Hippocampal formation (tissue), 2 donors: ENCODE data around the gene AUTS2.
A peak's percentile ranks its signal among the peaks of the same experiment; 100 is the strongest.
"Not testable (repeated sequence)": the region's sequence is repeated elsewhere in the genome, so short reads cannot be mapped to it uniquely, and the experiment has no call there.

Experiments used
- DNase-seq, 2 donors: peaks; one replicate each; lab custom pipeline; 2025; lab: John Stamatoyannopoulos, UW

The AUTS2 gene

DNA sequence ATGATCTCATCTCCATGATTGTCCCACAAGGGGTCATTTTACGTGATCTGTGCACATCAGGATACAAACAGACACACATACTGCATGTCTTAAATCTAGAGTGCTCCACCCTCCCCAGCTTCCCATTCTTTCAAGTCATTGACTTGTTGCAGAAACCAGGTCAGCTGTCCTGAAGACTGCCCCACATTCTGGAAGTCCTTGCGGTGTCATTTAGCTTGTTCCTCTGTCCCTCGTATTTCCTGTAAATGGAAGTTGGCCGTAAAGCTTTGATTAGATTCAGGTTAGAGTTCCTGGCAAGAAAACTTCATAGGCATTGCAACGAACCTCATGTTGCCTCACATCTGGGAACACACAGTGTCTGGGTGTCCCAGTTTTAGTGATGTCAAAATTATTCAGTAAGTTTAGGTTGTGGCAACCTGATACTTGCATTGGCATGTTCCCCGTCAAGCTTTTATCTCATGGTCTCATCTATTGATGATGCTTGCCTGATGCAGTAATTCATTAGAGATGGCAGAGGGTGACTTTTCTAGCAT, 1116.3 kb downstream of the AUTS2 start:
- no peak for DNase-seq

GRCh38 chr7:70717553-70718329, 1119.5 kb downstream of the AUTS2 start:
- DNase-seq, result no peak

DNA sequence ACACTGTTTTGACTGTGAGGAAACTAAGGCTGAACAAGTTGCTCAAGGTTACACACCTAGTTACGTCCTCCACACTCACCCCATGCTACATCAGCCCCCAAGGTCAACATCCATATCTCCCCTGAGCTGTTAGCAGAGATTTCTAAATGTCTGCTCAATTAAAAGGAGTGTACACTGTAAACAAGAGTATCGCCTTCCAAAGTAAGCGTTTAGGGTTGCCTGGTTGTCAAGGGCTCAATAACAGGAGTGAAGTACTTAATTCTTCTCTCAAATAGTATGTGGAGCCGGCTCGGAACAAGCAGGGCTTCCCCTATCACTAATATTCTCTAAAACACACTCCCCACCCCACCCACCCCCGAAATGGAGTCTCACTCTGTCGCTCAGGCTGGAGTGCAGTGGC, 1120.8 kb downstream of the AUTS2 start:
- DNase-seq, result no peak

- no peak for DNase-seq
Measured at GRCh38 chr7:70720191-70720873, 1122.1 kb downstream of the AUTS2 start.

GRCh38 chr7:70721500-70721899, 1123.2 kb downstream of the AUTS2 start:
- no peak for DNase-seq

- DNase-seq, result no peak
Measured at GRCh38 chr7:70723339-70723738, 1125.1 kb downstream of the AUTS2 start.

GRCh38 chr7:70725448-70725847, 1127.2 kb downstream of the AUTS2 start:
- no peak for DNase-seq

DNA sequence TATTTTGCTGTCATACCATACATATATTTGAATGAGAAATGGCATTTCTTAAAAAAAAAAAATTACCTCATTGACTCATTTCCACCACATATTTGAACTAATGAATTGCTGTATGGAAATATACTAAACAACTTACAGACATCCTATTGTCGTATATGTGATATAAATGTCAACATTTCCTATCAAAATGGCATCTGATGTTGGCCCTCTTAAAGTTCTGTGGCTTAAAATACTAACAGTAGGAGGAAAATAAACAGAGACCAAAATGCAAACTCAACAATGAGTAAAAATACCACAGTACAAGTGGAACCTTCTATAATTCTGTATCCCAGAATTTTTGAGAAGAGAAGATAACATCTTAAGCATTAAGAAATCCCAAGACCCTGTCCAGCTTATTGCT, 1128.0 kb downstream of the AUTS2 start:
- DNase-seq, result no peak

- DNase-seq, result no peak
Measured at GRCh38 chr7:70726951-70727378, 1128.7 kb downstream of the AUTS2 start.

GRCh38 chr7:70727861-70728260, 1129.6 kb downstream of the AUTS2 start:
- DNase-seq, result no peak

GRCh38 chr7:70728872-70729552, 1130.7 kb downstream of the AUTS2 start:
- DNase-seq, result no peak

GRCh38 chr7:70729553-70730157, 1131.4 kb downstream of the AUTS2 start:
- not testable (repeated sequence) for DNase-seq

- DNase-seq, result no peak
Measured at GRCh38 chr7:70730451-70731110, 1132.3 kb downstream of the AUTS2 start.

- no peak for DNase-seq
Measured at GRCh38 chr7:70733090-70733489, 1134.8 kb downstream of the AUTS2 start.

DNA sequence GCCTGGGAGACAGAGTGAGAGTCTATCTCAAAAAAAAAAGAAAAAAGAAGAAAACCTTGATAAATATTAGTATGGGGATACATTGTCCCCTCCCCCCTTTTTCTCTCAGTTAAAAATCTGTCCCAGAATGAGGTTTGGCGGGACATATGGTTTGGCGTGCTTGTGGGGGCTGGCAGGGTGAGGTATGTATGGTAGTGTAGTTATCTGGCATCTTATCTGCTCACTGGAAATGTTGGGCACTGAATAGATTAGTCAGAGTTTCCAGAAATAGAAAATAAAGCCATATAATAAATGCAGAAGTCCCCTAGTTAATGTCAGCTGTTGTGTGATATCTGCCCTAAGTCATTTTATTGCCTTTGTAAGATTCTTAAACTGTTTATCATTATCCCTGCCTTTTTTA, 1136.1 kb downstream of the AUTS2 start:
- no peak for DNase-seq

DNA sequence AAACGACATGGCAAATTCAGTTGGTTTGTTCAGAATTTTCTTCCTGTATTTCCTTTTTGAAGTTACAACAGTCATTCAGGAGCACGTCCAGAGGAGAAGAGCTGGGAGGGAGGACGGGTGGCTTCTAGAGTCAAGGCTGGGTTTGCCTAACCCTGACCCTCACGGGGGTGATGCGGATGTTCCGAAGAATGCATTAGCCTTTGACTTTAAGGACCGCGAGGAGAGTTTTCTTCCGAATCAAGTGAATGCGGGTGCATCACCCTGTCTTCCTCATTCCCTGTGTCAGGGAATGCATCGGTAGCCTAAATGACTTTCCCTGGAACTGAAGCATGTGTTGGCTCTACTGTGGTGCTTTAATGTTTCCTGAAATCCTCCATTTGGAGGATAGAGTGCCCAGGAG, 1137.0 kb downstream of the AUTS2 start:
- no peak for DNase-seq

GRCh38 chr7:70736715-70737460, 1138.6 kb downstream of the AUTS2 start:
- no peak for DNase-seq

GRCh38 chr7:70738151-70738885, 1140.0 kb downstream of the AUTS2 start:
- peak in 1 of 2 donors; percentile 51 for DNase-seq

GRCh38 chr7:70739646-70740210, 1141.5 kb downstream of the AUTS2 start:
- DNase-seq, result no peak

DNA sequence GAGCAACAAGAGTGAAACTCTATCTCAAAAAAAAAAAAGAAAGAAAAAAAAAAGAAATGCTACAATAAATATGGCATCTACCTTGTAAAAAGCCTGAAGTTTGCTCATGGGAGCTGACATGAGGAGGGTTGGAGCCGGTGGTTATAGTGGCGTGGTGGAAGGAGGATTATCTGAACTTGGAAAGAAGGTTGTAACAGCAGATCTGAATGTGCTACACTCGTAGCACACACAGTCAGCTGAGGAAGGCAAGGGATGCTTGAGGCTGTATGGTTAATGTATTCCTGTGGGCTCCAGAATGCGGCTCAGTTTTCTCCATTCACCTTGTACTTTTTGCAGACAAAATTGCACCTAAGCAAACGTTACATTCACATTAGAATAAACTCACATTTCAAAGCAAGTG, 1143.4 kb downstream of the AUTS2 start:
- DNase-seq, result no peak
